H1 (cell line): ENCODE results near the gene SS18. TPM values are rescaled to one million over a fixed set of nuclear protein-coding genes. Genes with fewer than 3 reads are reported as not detected.

Source experiments
- CTCF ChIA-PET: fragments of 300-600 bp; sonication (Branson Sonifier 250); formaldehyde crosslinking; loops from one replicate; lab custom pipeline; 2021; ENCODE audit not compliant: partially characterized antibody; lab: Charles Lee
- POLR2A ChIA-PET: fragments of 300-600 bp; sonication (Branson Sonifier 250); formaldehyde crosslinking; loops from one replicate; lab custom pipeline; 2021; ENCODE audit warnings: inconsistent platforms; ENCODE audit not compliant: partially characterized antibody; lab: Charles Lee
- DNase-seq, 2 experiments: peaks; one replicate each; pipeline versions ENCODE4 v3.0.0 to v3.0.0-alpha.2; 2010 to 2022; ENCODE audit warnings: low spot score in 2 of 2, low read depth in 1 of 2, mixed read lengths in 1 of 2
- FAIRE-seq: peaks from 2 replicates; lab custom pipeline; 2011; peaks lifted over from hg19 to GRCh38; lab: Jason Lieb, UNC
- H2AFZ ChIP-seq: 2 replicates; pipeline ENCODE4 v1.8.1; 2012; ENCODE audit warnings: low read length, inconsistent platforms
- H2AK5ac ChIP-seq: 2 replicates; pipeline ENCODE4 v1.6.1; 2013; ENCODE audit warnings: low read depth, low read length
- H2BK120ac ChIP-seq: replicated peaks from 2 replicates; pipeline ENCODE3; 2013; ENCODE audit warnings: low read depth, low read length, inconsistent platforms
- H2BK12ac ChIP-seq: 2 replicates; pipeline ENCODE4 v1.6.1; 2013; ENCODE audit warnings: low read depth, low read length
- H2BK15ac ChIP-seq: 2 replicates; pipeline ENCODE4 v1.6.1; 2013; ENCODE audit warnings: low read length
- H2BK20ac ChIP-seq: 2 replicates; pipeline ENCODE4 v1.6.1; 2013; ENCODE audit warnings: low read length
- H2BK5ac ChIP-seq: 2 replicates; pipeline ENCODE4 v1.6.1; 2013; ENCODE audit warnings: low read depth, low read length
- H3K14ac ChIP-seq: 2 replicates; pipeline ENCODE4 v1.6.1; 2013; ENCODE audit warnings: inconsistent platforms; ENCODE audit not compliant: insufficient read length
- H3K18ac ChIP-seq: 2 replicates; pipeline ENCODE4 v1.6.1; 2013; ENCODE audit warnings: low read length; ENCODE audit errors: extremely low read depth
- H3K23ac ChIP-seq: 2 replicates; pipeline ENCODE4 v1.6.1; 2013; ENCODE audit warnings: inconsistent platforms; ENCODE audit not compliant: insufficient read length
- H3K23me2 ChIP-seq: 2 replicates; pipeline ENCODE4 v1.6.1; 2013; ENCODE audit warnings: low read depth, low read length
- H3K27ac ChIP-seq: 2 replicates; pipeline ENCODE4 v1.6.1; 2011; ENCODE audit warnings: low read depth, low read length, inconsistent platforms
- H3K27me3 ChIP-seq, 4 experiments: replicated peaks in 1 of 4; 1 replicate in 1 of 4; 2 replicates in 3 of 4; pipeline versions ENCODE4 v1.6.1 to v1.8.1; 2011 to 2013; ENCODE audit warnings: low read length in 3 of 4, mild to moderate bottlenecking in 3 of 4, inconsistent platforms in 2 of 4, mixed read lengths in 2 of 4, moderate library complexity in 1 of 4; ENCODE audit not compliant: control insufficient read depth in 3 of 4, insufficient read depth in 3 of 4; ENCODE audit errors: extremely low read depth in 1 of 4
- H3K36me3 ChIP-seq, 4 experiments: 2 replicates each; pipeline versions ENCODE4 v1.6.1 to v1.8.1; 2011 to 2013; ENCODE audit warnings: mild to moderate bottlenecking in 4 of 4, low read length in 3 of 4, moderate library complexity in 2 of 4, control low read depth in 1 of 4, inconsistent platforms in 1 of 4; ENCODE audit not compliant: insufficient read depth in 4 of 4, control insufficient read depth in 2 of 4
- H3K4ac ChIP-seq: replicated peaks from 2 replicates; pipeline ENCODE3; 2013; ENCODE audit warnings: low read length, low read depth, mixed read lengths, inconsistent platforms; ENCODE audit not compliant: insufficient read length
- H3K4me1 ChIP-seq, 4 experiments: replicated peaks in 1 of 4; 1 replicate in 1 of 4; 2 replicates in 3 of 4; pipeline versions ENCODE4 v1.6.1 to v1.8.1; 2011 to 2013; ENCODE audit warnings: low read length in 3 of 4, inconsistent platforms in 2 of 4, mixed read lengths in 1 of 4; ENCODE audit not compliant: insufficient read depth in 4 of 4, control insufficient read depth in 3 of 4
- H3K4me2 ChIP-seq, 2 experiments: 2 replicates each; pipeline versions ENCODE4 v1.6.1 to v1.8.1; 2011 to 2013; ENCODE audit warnings: low read depth in 2 of 2, low read length in 2 of 2, control low read depth in 1 of 2, inconsistent platforms in 1 of 2, mild to moderate bottlenecking in 1 of 2; ENCODE audit not compliant: insufficient read depth in 1 of 2
- H3K4me3 ChIP-seq, 4 experiments: fragments of 200-600, 300-600 bp in 1 of 4; sonication (generic), shearing (Covaris generic), sonication (Bioruptor Twin) in 1 of 4; 2 replicates each; pipeline versions ENCODE4 v1.5.1 to v1.8.1; 2011 to 2016; ENCODE audit warnings: low read length in 4 of 4, low read depth in 3 of 4, control low read depth in 2 of 4, inconsistent platforms in 2 of 4, mild to moderate bottlenecking in 2 of 4, mixed read lengths in 1 of 4, moderate library complexity in 1 of 4; ENCODE audit not compliant: insufficient read depth in 2 of 4; ENCODE audit errors: extremely low read depth in 1 of 4
- H3K56ac ChIP-seq: replicated peaks from 2 replicates; pipeline ENCODE3; 2013; ENCODE audit warnings: low read depth, mild to moderate bottlenecking, mixed read lengths, low read length, inconsistent platforms; ENCODE audit not compliant: insufficient read length
- H3K79me1 ChIP-seq: 2 replicates; pipeline ENCODE4 v1.6.1; 2013; ENCODE audit warnings: low read depth, low read length, control low read depth
- H3K79me2 ChIP-seq, 2 experiments: 2 replicates each; pipeline versions ENCODE4 v1.6.1 to v1.8.1; 2012 to 2013; ENCODE audit warnings: low read length in 2 of 2, mild to moderate bottlenecking in 2 of 2, inconsistent platforms in 1 of 2; ENCODE audit not compliant: insufficient read depth in 2 of 2, control insufficient read depth in 1 of 2
- H3K9ac ChIP-seq, 4 experiments: replicated peaks in 1 of 4; 1 replicate in 1 of 4; 2 replicates in 3 of 4; pipeline versions ENCODE4 v1.6.1 to v1.8.1; 2011 to 2013; ENCODE audit warnings: low read depth in 3 of 4, low read length in 3 of 4, control low read depth in 2 of 4, mild to moderate bottlenecking in 2 of 4, moderate library complexity in 2 of 4, inconsistent platforms in 1 of 4; ENCODE audit errors: extremely low read depth in 1 of 4
- H3K9me3 ChIP-seq, 2 experiments: 2 replicates each; pipeline versions ENCODE4 v1.6.1 to v1.8.1; 2012 to 2013; ENCODE audit warnings: mild to moderate bottlenecking in 2 of 2, moderate library complexity in 2 of 2, control low read depth in 1 of 2, inconsistent platforms in 1 of 2, low read depth in 1 of 2, low read length in 1 of 2, mixed read lengths in 1 of 2; ENCODE audit not compliant: insufficient read depth in 2 of 2
- H4K20me1 ChIP-seq, 2 experiments: replicated peaks in 1 of 2; 2 replicates each; pipeline versions ENCODE3 to v1.8.1; 2011 to 2013; ENCODE audit warnings: inconsistent platforms in 2 of 2, low read length in 2 of 2, mild to moderate bottlenecking in 1 of 2; ENCODE audit not compliant: insufficient read depth in 2 of 2, control insufficient read depth in 1 of 2
- H4K5ac ChIP-seq: 2 replicates; pipeline ENCODE4 v1.6.1; 2013; ENCODE audit warnings: low read length, low read depth, mixed read lengths, inconsistent platforms; ENCODE audit not compliant: insufficient read length
- H4K8ac ChIP-seq: 2 replicates; pipeline ENCODE4 v1.8.0; 2013; ENCODE audit warnings: mild to moderate bottlenecking, moderate library complexity, low read length, inconsistent platforms; ENCODE audit not compliant: insufficient read depth; ENCODE audit errors: extremely low read depth
- H4K91ac ChIP-seq: replicated peaks from 2 replicates; pipeline ENCODE3; 2013; ENCODE audit warnings: low read length, mixed read lengths, inconsistent platforms; ENCODE audit not compliant: insufficient read length
- RFX5 ChIP-seq: IDR thresholded peaks from 2 replicates; pipeline ENCODE4 v1.6.1; 2011; ENCODE audit warnings: low read depth, low read length, improper control_type of control experiment, borderline replicate concordance
- WGBS, 2 experiments: shearing (Covaris generic) in 1 of 2; methylation state at CpG; one replicate each; pipeline versions ENCODE4 v1.1.6 to v1.1.7; 2013 to 2015; ENCODE audit warnings: low lambda C conversion rate in 2 of 2, mixed read lengths in 2 of 2, inconsistent platforms in 1 of 2, low coverage in 1 of 2, missing lambda C conversion rate in 1 of 2; ENCODE audit not compliant: insufficient replicate concordance in 2 of 2, insufficient coverage in 1 of 2, insufficient read length in 1 of 2; ENCODE audit errors: extremely low coverage in 1 of 2, missing lambda C conversion rate in 1 of 2; 5-methylcytosine and 5-hydroxymethylcytosine counted together
- polyA plus RNA-seq, 7 experiments: library from polyadenylated mRNA; depleted of rRNA in 3 of 7; stranded (reverse) in 5 of 7; unstranded in 2 of 7; fragments of >200 nt in 5 of 7; fragments of 200-250 nt in 2 of 7; gene quantifications; 1 replicate in 5 of 7; 2 replicates in 1 of 7; 4 replicates in 1 of 7; pipeline versions ENCODE4 v1.2.1 to v1.2.3, GENCODE V29; 2011 to 2013; ENCODE audit warnings: missing spikeins in 2 of 7, mixed read lengths in 2 of 7
- total RNA-seq: library from RNA; stranded (reverse); fragmentation: NEBNext Ultra II Directional; extraction: Animal tissue kit (Norgen Biotek cat#: 25700); gene quantifications from 2 replicates; pipeline ENCODE4 v1.2.1, GENCODE V29; 2021

The SS18 gene
- total and polyA plus RNA-seq, 2 of the 8 experiments (the other 6 are each of a cell fraction or from before 2014, with no cell fraction given): 83.5 to 106 TPM

- Histone ChIP-seq H2AK5ac (no peak overlapping the region), H4K91ac (no peak overlapping the region), H3K27me3 (no peaks in the 10 kb centered on the region), H2BK5ac (no peak overlapping the region), H4K20me1 (no peaks in the 10 kb centered on the region), H3K4me1 (no peaks in the 10 kb centered on the region), H3K27ac (no peak overlapping the region), H2AFZ (no peak overlapping the region), H4K5ac (no peak overlapping the region), H3K18ac (no peak overlapping the region), H2BK15ac (no peak overlapping the region), H3K56ac (no peak overlapping the region), H3K14ac (no peak overlapping the region), H2BK120ac (no peak overlapping the region), H3K9ac (no peak overlapping the region), H3K79me1 (no peaks in the 10 kb centered on the region), H3K23me2 (no peaks in the 10 kb centered on the region), H3K23ac (no peak overlapping the region), H4K8ac (no peak overlapping the region), H3K79me2 (no peaks in the 10 kb centered on the region), H3K36me3 (no peaks in the 10 kb centered on the region), H3K4me2 (no peak overlapping the region), H2BK20ac (no peak overlapping the region), H3K4me3 (no peak overlapping the region), H2BK12ac (no peak overlapping the region), H3K4ac (no peak overlapping the region), H3K9me3 (peaks cover 0 to 3% of the 10 kb centered on the region in 2 experiments; a peak in 1 of 4 replicates)
- ChIA-PET POLR2A (no interaction called here), CTCF (no interaction called here)
- TF ChIP-seq RFX5: no peak
- no peak for DNase-seq
- no peak for FAIRE-seq
- 84% methylated on average over 5 of the region's 5 CpGs; no CpG with 5 or more reads in 1 of the 2 experiments for WGBS, 2 experiments
Observed at GRCh38 chr18:26097563-26097962, 7.2 kb upstream of the SS18 start.
